ENCODE measurements around the gene CTRB1.

DNA sequence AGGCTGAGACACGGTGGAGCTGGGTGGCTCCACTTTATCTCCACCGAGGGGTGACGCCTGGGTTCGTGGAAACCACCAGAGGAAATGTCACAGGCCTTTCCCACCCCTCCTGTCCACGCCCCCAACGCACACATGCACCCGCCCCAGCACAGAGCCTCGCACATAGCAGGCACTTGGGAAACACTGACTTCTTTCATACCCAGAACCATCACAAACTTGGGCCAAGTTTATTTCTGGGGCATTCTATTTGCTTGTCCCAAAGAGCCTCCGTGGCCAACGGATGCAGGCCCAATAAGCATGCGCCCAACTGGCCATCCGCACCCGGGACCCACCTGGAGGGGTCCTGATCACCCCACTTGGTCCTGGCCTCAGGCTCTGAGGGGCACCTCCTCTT is 29.4 kb downstream of the CTRB1 start:
- TF ChIP-seq CTCF (IDR thresholded peaks at IDR 0.05; ENCODE audit: extremely low read depth in 1 of 2, insufficient read depth in 1 of 2, low read depth in 1 of 2, low read length in 2 of 2) (no peak), POLR2A (IDR thresholded peaks at IDR 0.05; ENCODE audit: low read depth, low read length) (no peak), MYC (IDR thresholded peaks at IDR 0.05; ENCODE audit: low read depth, low read length) (no peak)

Data from endothelial cell of umbilical vein (primary cell).